Loucy (cell line): ENCODE measurements around the gene SECISBP2.

Experiments used
- CTCF ChIP-seq: fragments of 200-600 bp; sonication (generic); conservative IDR thresholded peaks from 2 replicates; pipeline ENCODE4 v1.5.1; 2014; ENCODE audit warnings: mild to moderate bottlenecking, antibody characterized with exemption, low read length
- EZH2phosphoT487 ChIP-seq: fragments of 200-600 bp; IDR thresholded peaks from 2 replicates; pipeline ENCODE4 v1.6.1; 2018; ENCODE audit warnings: antibody characterized with exemption, mild to moderate bottlenecking, moderate library complexity, borderline replicate concordance

GRCh38 chr9:89360465-89360864 is 42.2 kb downstream of the SECISBP2 start:
- TF ChIP-seq CTCF (no peak), EZH2phosphoT487 (no peak)
